ENCODE data around the gene FAM114A2. TPM values are rescaled to one million over a fixed set of nuclear protein-coding genes. Genes with fewer than 3 reads are reported as not detected.

The FAM114A2 gene
- total and polyA plus RNA-seq, 2 donors = 14.1 to 38.3 TPM

- H3K36me3 ChIP-seq (ENCODE audit: control insufficient read depth in 2 of 2, insufficient read depth in 2 of 2, low read length in 1 of 2) = peaks cover 0 to 7% of the 10 kb centered on the region in 2 donors
These were observed 36.1 kb downstream of the FAM114A2 start for GRCh38 chr5:154002511-154003020.

DNA sequence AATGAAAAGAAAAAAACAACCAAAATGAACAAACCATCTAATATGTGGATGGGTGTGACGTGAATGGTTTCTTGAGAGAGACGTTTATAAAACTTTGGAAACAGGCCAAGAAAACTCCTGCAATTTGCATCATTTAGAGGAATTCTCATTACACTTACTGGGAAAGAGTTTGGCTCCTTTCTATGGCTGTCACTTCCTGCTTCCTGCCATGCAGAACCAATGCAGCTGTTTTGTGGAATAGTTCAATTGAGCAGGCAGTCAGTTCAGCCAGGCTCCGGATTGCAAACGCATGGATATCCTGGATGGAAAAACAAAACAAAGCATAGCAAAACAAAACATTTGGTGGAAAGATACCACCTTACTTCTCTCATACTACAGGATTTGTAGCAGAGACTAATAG is 36.6 kb downstream of the FAM114A2 start:
- no peak for DNase-seq (ENCODE audit: low read depth in 6 of 9, low spot score in 9 of 9)
- no peaks in the 10 kb centered on the region for H3K9me3 ChIP-seq (ENCODE audit: control insufficient read depth in 2 of 2, insufficient read depth in 1 of 2, low read length in 1 of 2)
- no peak overlapping the region for H3K4me3 ChIP-seq (ENCODE audit: low read length in 2 of 2)
- peaks cover 0 to 7% of the 10 kb centered on the region in 2 donors for H3K36me3 ChIP-seq (ENCODE audit: control insufficient read depth in 2 of 2, insufficient read depth in 2 of 2, low read length in 1 of 2)
- no peaks in the 10 kb centered on the region for H3K4me1 ChIP-seq (ENCODE audit: control insufficient read depth in 2 of 2, insufficient read depth in 2 of 2, low read length in 2 of 2)
- H3K27me3 ChIP-seq (ENCODE audit: control insufficient read depth in 2 of 2, insufficient read depth in 1 of 2, low read length in 1 of 2) = no peaks in the 10 kb centered on the region
- WGBS = 93% methylated on average over 4 of the region's 4 CpGs
- H3K27ac ChIP-seq (ENCODE audit: low read depth in 1 of 2, low read length in 1 of 2) = peak overlapping the region in 1 of 2 donors; percentile 14

More at GRCh38 chr5:154002511-154003020, 36.1 kb downstream of the FAM114A2 start:
- no peak overlapping the region for H3K4me3 ChIP-seq (ENCODE audit: low read length in 2 of 2)
- H3K27me3 ChIP-seq (ENCODE audit: control insufficient read depth in 2 of 2, insufficient read depth in 1 of 2, low read length in 1 of 2) = no peaks in the 10 kb centered on the region
- no peaks in the 10 kb centered on the region for H3K4me1 ChIP-seq (ENCODE audit: control insufficient read depth in 2 of 2, insufficient read depth in 2 of 2, low read length in 2 of 2)
- WGBS = 96% methylated on average over 7 of the region's 7 CpGs
- DNase-seq (ENCODE audit: low read depth in 6 of 9, low spot score in 9 of 9) = no peak
- no peaks in the 10 kb centered on the region for H3K9me3 ChIP-seq (ENCODE audit: control insufficient read depth in 2 of 2, insufficient read depth in 1 of 2, low read length in 1 of 2)
- peak overlapping the region in 1 of 2 donors; percentile 23 for H3K27ac ChIP-seq (ENCODE audit: low read depth in 1 of 2, low read length in 1 of 2)

DNA sequence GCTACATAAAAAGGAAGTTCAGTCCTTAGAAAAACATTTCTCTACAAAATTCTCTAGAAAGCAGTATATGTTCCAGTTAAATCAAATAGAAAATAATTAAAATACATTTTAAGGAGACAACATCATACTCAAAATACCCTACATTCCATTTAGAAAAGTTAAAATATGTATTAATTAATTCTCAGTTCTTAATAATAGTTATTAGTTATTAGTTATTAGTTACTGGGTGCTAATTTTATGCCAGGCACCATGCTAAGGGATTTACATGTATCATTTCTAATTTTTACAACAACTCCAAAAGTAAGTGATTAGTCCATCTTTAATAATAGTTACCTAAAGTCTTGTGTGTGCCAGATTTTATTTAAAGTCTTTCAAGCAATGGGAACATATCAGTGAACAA is 38.0 kb downstream of the FAM114A2 start:
- Histone ChIP-seq H3K9me3 (ENCODE audit: control insufficient read depth in 2 of 2, insufficient read depth in 1 of 2, low read length in 1 of 2) (no peaks in the 10 kb centered on the region), H3K27me3 (ENCODE audit: control insufficient read depth in 2 of 2, insufficient read depth in 1 of 2, low read length in 1 of 2) (no peaks in the 10 kb centered on the region), H3K36me3 (ENCODE audit: control insufficient read depth in 2 of 2, insufficient read depth in 2 of 2, low read length in 1 of 2) (peaks cover 0 to 7% of the 10 kb centered on the region in 2 donors), H3K4me3 (ENCODE audit: low read length in 2 of 2) (no peak overlapping the region), H3K4me1 (ENCODE audit: control insufficient read depth in 2 of 2, insufficient read depth in 2 of 2, low read length in 2 of 2) (no peaks in the 10 kb centered on the region), H3K27ac (ENCODE audit: low read depth in 1 of 2, low read length in 1 of 2) (no peak overlapping the region)
- no peak for DNase-seq (ENCODE audit: low read depth in 6 of 9, low spot score in 9 of 9)

GRCh38 chr5:153999995-154000394 is 38.7 kb downstream of the FAM114A2 start:
- no peak overlapping the region for H3K27ac ChIP-seq (ENCODE audit: low read depth in 1 of 2, low read length in 1 of 2)
- no peaks in the 10 kb centered on the region for H3K27me3 ChIP-seq (ENCODE audit: control insufficient read depth in 2 of 2, insufficient read depth in 1 of 2, low read length in 1 of 2)
- 98% methylated on average over 3 of the region's 3 CpGs for WGBS
- H3K9me3 ChIP-seq (ENCODE audit: control insufficient read depth in 2 of 2, insufficient read depth in 1 of 2, low read length in 1 of 2) = no peaks in the 10 kb centered on the region
- no peak overlapping the region for H3K4me3 ChIP-seq (ENCODE audit: low read length in 2 of 2)
- no peaks in the 10 kb centered on the region for H3K4me1 ChIP-seq (ENCODE audit: control insufficient read depth in 2 of 2, insufficient read depth in 2 of 2, low read length in 2 of 2)
- no peak for DNase-seq (ENCODE audit: low read depth in 6 of 9, low spot score in 9 of 9)
- peaks cover 0 to 7% of the 10 kb centered on the region in 2 donors for H3K36me3 ChIP-seq (ENCODE audit: control insufficient read depth in 2 of 2, insufficient read depth in 2 of 2, low read length in 1 of 2)

DNA sequence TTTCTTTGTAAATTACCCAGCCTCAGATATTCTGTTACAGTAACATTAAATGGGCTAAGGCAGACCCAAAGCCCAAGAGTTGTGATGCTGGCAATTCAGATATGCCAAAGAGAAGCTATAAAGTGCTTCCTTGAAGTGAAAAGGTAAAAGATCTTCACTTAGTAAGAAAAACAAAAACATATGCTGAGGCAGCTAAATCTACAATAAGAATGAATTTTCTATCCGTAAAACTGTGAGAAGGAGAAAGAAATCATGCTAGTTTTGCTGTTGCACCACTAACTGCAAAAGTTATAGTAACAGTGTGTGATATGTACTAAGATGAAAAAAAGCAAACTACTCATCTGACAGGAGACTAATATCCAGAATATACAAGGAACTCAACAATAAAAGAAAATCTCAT is 39.9 kb downstream of the FAM114A2 start:
- H3K36me3 ChIP-seq (ENCODE audit: control insufficient read depth in 2 of 2, insufficient read depth in 2 of 2, low read length in 1 of 2) = peaks cover 0 to 7% of the 10 kb centered on the region in 2 donors
- H3K4me1 ChIP-seq (ENCODE audit: control insufficient read depth in 2 of 2, insufficient read depth in 2 of 2, low read length in 2 of 2) = no peaks in the 10 kb centered on the region
- no peak for DNase-seq (ENCODE audit: low read depth in 6 of 9, low spot score in 9 of 9)
- WGBS = 100% methylated on average over 1 of the region's 1 CpG
- H3K27me3 ChIP-seq (ENCODE audit: control insufficient read depth in 2 of 2, insufficient read depth in 1 of 2, low read length in 1 of 2) = no peaks in the 10 kb centered on the region
- H3K27ac ChIP-seq (ENCODE audit: low read depth in 1 of 2, low read length in 1 of 2) = no peak overlapping the region
- no peak overlapping the region for H3K4me3 ChIP-seq (ENCODE audit: low read length in 2 of 2)
- H3K9me3 ChIP-seq (ENCODE audit: control insufficient read depth in 2 of 2, insufficient read depth in 1 of 2, low read length in 1 of 2) = no peaks in the 10 kb centered on the region

- Histone ChIP-seq H3K27me3 (ENCODE audit: control insufficient read depth in 2 of 2, insufficient read depth in 1 of 2, low read length in 1 of 2) (no peaks in the 10 kb centered on the region), H3K36me3 (ENCODE audit: control insufficient read depth in 2 of 2, insufficient read depth in 2 of 2, low read length in 1 of 2) (peaks cover 0 to 8% of the 10 kb centered on the region in 2 donors), H3K4me1 (ENCODE audit: control insufficient read depth in 2 of 2, insufficient read depth in 2 of 2, low read length in 2 of 2) (no peaks in the 10 kb centered on the region), H3K4me3 (ENCODE audit: low read length in 2 of 2) (no peak overlapping the region), H3K27ac (ENCODE audit: low read depth in 1 of 2, low read length in 1 of 2) (no peak overlapping the region), H3K9me3 (ENCODE audit: control insufficient read depth in 2 of 2, insufficient read depth in 1 of 2, low read length in 1 of 2) (no peaks in the 10 kb centered on the region)
- no peak for DNase-seq (ENCODE audit: low read depth in 6 of 9, low spot score in 9 of 9)
- 98% methylated on average over 1 of the region's 1 CpG for WGBS
These were observed 40.7 kb downstream of the FAM114A2 start for GRCh38 chr5:153998010-153998409.

GRCh38 chr5:153991168-153991567 is 47.5 kb downstream of the FAM114A2 start:
- no peaks in the 10 kb centered on the region for H3K27me3 ChIP-seq (ENCODE audit: control insufficient read depth in 2 of 2, insufficient read depth in 1 of 2, low read length in 1 of 2)
- H3K27ac ChIP-seq (ENCODE audit: low read depth in 1 of 2, low read length in 1 of 2) = no peak overlapping the region
- DNase-seq (ENCODE audit: low read depth in 6 of 9, low spot score in 9 of 9) = no peak
- H3K9me3 ChIP-seq (ENCODE audit: control insufficient read depth in 2 of 2, insufficient read depth in 1 of 2, low read length in 1 of 2) = no peaks in the 10 kb centered on the region
- H3K4me3 ChIP-seq (ENCODE audit: low read length in 2 of 2) = no peak overlapping the region
- peaks cover 0 to 6% of the 10 kb centered on the region in 2 donors for H3K36me3 ChIP-seq (ENCODE audit: control insufficient read depth in 2 of 2, insufficient read depth in 2 of 2, low read length in 1 of 2)
- no peaks in the 10 kb centered on the region for H3K4me1 ChIP-seq (ENCODE audit: control insufficient read depth in 2 of 2, insufficient read depth in 2 of 2, low read length in 2 of 2)

GRCh38 chr5:153988510-153988909 is 50.2 kb downstream of the FAM114A2 start:
- WGBS = 96% methylated on average over 5 of the region's 5 CpGs

GRCh38 chr5:153987301-153987700 is 51.4 kb downstream of the FAM114A2 start:
- DNase-seq (ENCODE audit: low read depth in 6 of 9, low spot score in 9 of 9) = no peak
- Histone ChIP-seq H3K27me3 (ENCODE audit: control insufficient read depth in 2 of 2, insufficient read depth in 1 of 2, low read length in 1 of 2) (no peaks in the 10 kb centered on the region), H3K9me3 (ENCODE audit: control insufficient read depth in 2 of 2, insufficient read depth in 1 of 2, low read length in 1 of 2) (no peaks in the 10 kb centered on the region), H3K4me1 (ENCODE audit: control insufficient read depth in 2 of 2, insufficient read depth in 2 of 2, low read length in 2 of 2) (no peaks in the 10 kb centered on the region), H3K36me3 (ENCODE audit: control insufficient read depth in 2 of 2, insufficient read depth in 2 of 2, low read length in 1 of 2) (no peaks in the 10 kb centered on the region), H3K27ac (ENCODE audit: low read depth in 1 of 2, low read length in 1 of 2) (no peak overlapping the region), H3K4me3 (ENCODE audit: low read length in 2 of 2) (no peak overlapping the region)
- 97% methylated on average over 2 of the region's 2 CpGs for WGBS

More at GRCh38 chr5:153988510-153988909, 50.2 kb downstream of the FAM114A2 start:
- Histone ChIP-seq H3K27ac (ENCODE audit: low read depth in 1 of 2, low read length in 1 of 2) (no peak overlapping the region), H3K9me3 (ENCODE audit: control insufficient read depth in 2 of 2, insufficient read depth in 1 of 2, low read length in 1 of 2) (no peaks in the 10 kb centered on the region), H3K4me1 (ENCODE audit: control insufficient read depth in 2 of 2, insufficient read depth in 2 of 2, low read length in 2 of 2) (no peaks in the 10 kb centered on the region), H3K36me3 (ENCODE audit: control insufficient read depth in 2 of 2, insufficient read depth in 2 of 2, low read length in 1 of 2) (peaks cover 0 to 6% of the 10 kb centered on the region in 2 donors), H3K4me3 (ENCODE audit: low read length in 2 of 2) (no peak overlapping the region), H3K27me3 (ENCODE audit: control insufficient read depth in 2 of 2, insufficient read depth in 1 of 2, low read length in 1 of 2) (no peaks in the 10 kb centered on the region)
- no peak for DNase-seq (ENCODE audit: low read depth in 6 of 9, low spot score in 9 of 9)

All from thymus (tissue), 11 donors.